Right lobe of liver (tissue), 4 donors: ENCODE data around the gene STMP1.

Experiments
- POLR2A ChIP-seq: fragments of 450-650 bp; IDR thresholded peaks from one replicate; pipeline ENCODE4 v1.6.1; 2017; ENCODE audit warnings: antibody characterized with exemption, mild to moderate bottlenecking
- TF ChIP-seq, protein P1 (sequence below), 4 donors: fragments of 200-600 bp in 3 of 4; fragments of 450-650 bp in 1 of 4; IDR thresholded peaks; one replicate each; pipeline versions ENCODE4 v1.5.1 to v1.8.0; 2016 to 2022; ENCODE audit warnings: antibody characterized with exemption in 4 of 4, mild to moderate bottlenecking in 2 of 4
- donor health status: DM: no; HTN: no; CAD: no.
- donor health status: DM: no; HTN: no; CAD: no.
- donor health status: DM: no; HTN: yes; CAD: no.

DNA sequence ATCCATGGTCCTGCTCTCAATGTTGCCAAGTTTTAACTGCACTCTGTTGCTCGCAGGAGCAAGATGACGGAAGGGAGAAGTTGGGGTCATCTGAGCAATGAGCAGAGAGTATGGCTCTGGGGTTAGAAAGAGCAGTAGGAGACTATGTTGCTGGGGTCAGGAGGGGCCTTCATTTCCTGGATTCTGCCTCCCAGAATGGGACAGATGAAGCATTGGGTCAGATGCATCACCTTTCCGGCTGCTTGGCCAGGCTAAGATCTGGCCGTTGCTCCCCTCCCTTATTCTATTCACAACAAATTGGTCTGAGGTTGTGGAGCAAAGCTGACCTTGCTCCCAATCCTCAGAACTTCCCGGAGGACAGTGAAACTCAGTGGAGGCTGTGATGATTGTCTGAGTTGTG is 22.4 kb downstream of the STMP1 start:
- no peak for TF ChIP-seq POLR2A
- TF ChIP-seq, protein P1, sequence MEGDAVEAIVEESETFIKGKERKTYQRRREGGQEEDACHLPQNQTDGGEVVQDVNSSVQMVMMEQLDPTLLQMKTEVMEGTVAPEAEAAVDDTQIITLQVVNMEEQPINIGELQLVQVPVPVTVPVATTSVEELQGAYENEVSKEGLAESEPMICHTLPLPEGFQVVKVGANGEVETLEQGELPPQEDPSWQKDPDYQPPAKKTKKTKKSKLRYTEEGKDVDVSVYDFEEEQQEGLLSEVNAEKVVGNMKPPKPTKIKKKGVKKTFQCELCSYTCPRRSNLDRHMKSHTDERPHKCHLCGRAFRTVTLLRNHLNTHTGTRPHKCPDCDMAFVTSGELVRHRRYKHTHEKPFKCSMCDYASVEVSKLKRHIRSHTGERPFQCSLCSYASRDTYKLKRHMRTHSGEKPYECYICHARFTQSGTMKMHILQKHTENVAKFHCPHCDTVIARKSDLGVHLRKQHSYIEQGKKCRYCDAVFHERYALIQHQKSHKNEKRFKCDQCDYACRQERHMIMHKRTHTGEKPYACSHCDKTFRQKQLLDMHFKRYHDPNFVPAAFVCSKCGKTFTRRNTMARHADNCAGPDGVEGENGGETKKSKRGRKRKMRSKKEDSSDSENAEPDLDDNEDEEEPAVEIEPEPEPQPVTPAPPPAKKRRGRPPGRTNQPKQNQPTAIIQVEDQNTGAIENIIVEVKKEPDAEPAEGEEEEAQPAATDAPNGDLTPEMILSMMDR (IDR thresholded peaks at IDR 0.05), result no peak
